MCF 10A (cell line): ENCODE data around the gene ABCC6. TPM values are rescaled to one million over a fixed set of nuclear protein-coding genes. Genes with fewer than 3 reads are reported as not detected.

Source experiments
- BruUV-seq: library from RNA; stranded (reverse); fragments of 400-500 nt; replicated peaks from 2 replicates; lab custom pipeline; 2021; lab: Mats Ljungman, UMichigan
- CTCF ChIA-PET: fragments of 300-600 bp; sonication (Branson Sonifier 250); formaldehyde crosslinking; extraction: SDS; loops from one replicate; lab custom pipeline; 2021; ENCODE audit warnings: antibody characterized with exemption, inconsistent platforms; lab: Yijun Ruan, JAX
- POLR2A ChIA-PET: fragments of 300-600, 350-650 bp; sonication (Branson Sonifier 250); formaldehyde crosslinking; extraction: SDS; loops from one replicate; lab custom pipeline; 2020; ENCODE audit warnings: antibody characterized with exemption, inconsistent platforms; lab: Yijun Ruan, JAX
- DNase-seq: peaks from one replicate; pipeline ENCODE4 v3.0.0-alpha.2; 2018; ENCODE audit not compliant: unreplicated experiment
- H3K27ac Mint-ChIP-seq: one replicate; pipeline ENCODE4 v1.8.0; 2022; ENCODE audit warnings: mild to moderate bottlenecking, low read depth, mixed read lengths; ENCODE audit not compliant: unreplicated experiment
- H3K27me3 Mint-ChIP-seq: one replicate; pipeline ENCODE4 v1.8.0; 2022; ENCODE audit warnings: mixed read lengths; ENCODE audit not compliant: insufficient read depth, unreplicated experiment
- H3K36me3 Mint-ChIP-seq: one replicate; pipeline ENCODE4 v1.8.0; 2022; ENCODE audit warnings: mild to moderate bottlenecking, moderate library complexity, mixed read lengths; ENCODE audit not compliant: insufficient read depth, unreplicated experiment
- H3K4me1 Mint-ChIP-seq: one replicate; pipeline ENCODE4 v1.8.0; 2022; ENCODE audit warnings: mixed read lengths; ENCODE audit not compliant: insufficient read depth, unreplicated experiment
- H3K4me3 Mint-ChIP-seq: one replicate; pipeline ENCODE4 v1.8.0; 2022; ENCODE audit warnings: mild to moderate bottlenecking, moderate library complexity, mixed read lengths; ENCODE audit not compliant: unreplicated experiment
- H3K9me3 Mint-ChIP-seq: one replicate; pipeline ENCODE4 v1.8.0; 2022; ENCODE audit warnings: mixed read lengths; ENCODE audit not compliant: unreplicated experiment
- CTCF ChIP-seq: fragments of 200-600 bp; IDR thresholded peaks from one replicate; pipeline ENCODE4 v1.8.0; 2022; ENCODE audit warnings: antibody characterized with exemption, mild to moderate bottlenecking; ENCODE audit not compliant: unreplicated experiment
- intact Hi-C: fragments of 100-400 bp; cut with micrococcal nuclease; formaldehyde crosslinking; loops from 2 replicates; pipeline ENCODE4 v1.14.1; 2022
- total RNA-seq: library from RNA; stranded (reverse); gene quantifications from 2 replicates; pipeline ENCODE4 v1.2.3, GENCODE V29; 2022

The ABCC6 gene
- total RNA-seq, 1 experiment from 2014 or later = not detected

- no TSS peak for BruUV-seq
- intact Hi-C loops = no loop called here
- no peak for DNase-seq
- Mint-ChIP-seq H3K4me1 (no peaks in the 10 kb centered on the region), H3K4me3 (no peak overlapping the region), H3K27me3 (no peaks in the 10 kb centered on the region), H3K36me3 (no peaks in the 10 kb centered on the region), H3K27ac (no peak overlapping the region), H3K9me3 (peaks cover 7% of the 10 kb centered on the region)
- ChIA-PET POLR2A (interaction anchor here (0.5 kb wide), 1 partner anchor 504 kb away, joined by 4 read pairs; no protein-coding TSS in a partner anchor), CTCF (interaction anchor here (0.6 to 2.3 kb wide), 5 partner anchors 8 to 136 kb away, joined by 3 to 11 read pairs (median 3); no protein-coding TSS in a partner anchor)
- no peak for TF ChIP-seq CTCF
These were observed 44.7 kb downstream of the ABCC6 start for GRCh38 chr16:16178455-16179162.

- no TSS peak for BruUV-seq
- intact Hi-C loops = no loop called here
- Mint-ChIP-seq H3K9me3 (peaks cover 7% of the 10 kb centered on the region), H3K4me3 (no peak overlapping the region), H3K27ac (no peak overlapping the region), H3K27me3 (no peaks in the 10 kb centered on the region), H3K36me3 (no peaks in the 10 kb centered on the region), H3K4me1 (no peaks in the 10 kb centered on the region)
- TF ChIP-seq CTCF = no peak
- CTCF ChIA-PET = no interaction called here
- POLR2A ChIA-PET = interaction anchor here (0.9 kb wide), 1 partner anchor 399 kb away, joined by 3 read pairs; no protein-coding TSS in a partner anchor
- DNase-seq = no peak
These were observed 47.0 kb downstream of the ABCC6 start for GRCh38 chr16:16176328-16176727.

GRCh38 chr16:16175296-16175695 lies 48.0 kb downstream of the ABCC6 start:
- Mint-ChIP-seq H3K36me3 (no peaks in the 10 kb centered on the region), H3K4me1 (no peaks in the 10 kb centered on the region), H3K27me3 (no peaks in the 10 kb centered on the region), H3K4me3 (no peak overlapping the region), H3K27ac (no peak overlapping the region), H3K9me3 (peaks cover 7% of the 10 kb centered on the region)
- ChIA-PET POLR2A (no interaction called here), CTCF (no interaction called here)
- BruUV-seq = no TSS peak
- intact Hi-C loops = no loop called here
- TF ChIP-seq CTCF = no peak
- no peak for DNase-seq

- H3K9me3 Mint-ChIP-seq = no peaks in the 10 kb centered on the region
- no peak overlapping the region for H3K4me3 Mint-ChIP-seq
- H3K4me1 Mint-ChIP-seq = no peaks in the 10 kb centered on the region
- POLR2A ChIA-PET = no interaction called here
- no peaks in the 10 kb centered on the region for H3K27me3 Mint-ChIP-seq
- BruUV-seq = no TSS peak
- intact Hi-C loops = no loop called here
- H3K36me3 Mint-ChIP-seq = no peaks in the 10 kb centered on the region
- no peak for DNase-seq
- no peak for TF ChIP-seq CTCF
- CTCF ChIA-PET = interaction anchor here (1.1 to 1.7 kb wide), 2 partner anchors 10 to 469 kb away, joined by 3 to 9 read pairs; no protein-coding TSS in a partner anchor
- H3K27ac Mint-ChIP-seq = no peak overlapping the region
These were observed 50.3 kb downstream of the ABCC6 start for GRCh38 chr16:16172991-16173390.
